HG03354 (cell line): ENCODE data around the gene OR4M1.
"Not testable (repeated sequence)": the region's sequence is repeated elsewhere in the genome, so short reads cannot be mapped to it uniquely, and the experiment has no call there.

ENCODE experiments used
- ATAC-seq: cut with Tn5 transposase; IDR thresholded peaks from one replicate; pipeline ENCODE4 v1.9.1; 2021; ENCODE audit warnings: mild to moderate bottlenecking; ENCODE audit not compliant: unreplicated experiment, poor library complexity, severe bottlenecking

The OR4M1 gene

GRCh38 chr14:19819879-19820278 is 46.6 kb downstream of the OR4M1 start:
- ATAC-seq: not testable (repeated sequence)

GRCh38 chr14:19821016-19821415 is 47.7 kb downstream of the OR4M1 start:
- not testable (repeated sequence) for ATAC-seq

GRCh38 chr14:19823178-19823577 is 49.9 kb downstream of the OR4M1 start:
- no peak for ATAC-seq

- no peak for ATAC-seq
Observed at GRCh38 chr14:19823765-19824164, 50.5 kb downstream of the OR4M1 start.

- ATAC-seq: not testable (repeated sequence)
Observed at GRCh38 chr14:19827626-19828244, 54.4 kb downstream of the OR4M1 start.

- no peak for ATAC-seq
Observed at GRCh38 chr14:19828314-19828713, 55.0 kb downstream of the OR4M1 start.
